Activated CD4-positive, alpha-beta T cell treated with anti-CD3 and anti-CD28 coated beads for 36 hours (primary cell): ENCODE measurements around the gene SAE1. TPM values are rescaled to one million over a fixed set of nuclear protein-coding genes. Genes with fewer than 3 reads are reported as not detected.
A peak's percentile ranks its signal among the peaks of the same experiment; 100 is the strongest.

Experiments
- ATAC-seq: fragments of 200-7000 bp; cut with Tn5 transposase; one replicate; pipeline ENCODE4 v1.10.0; 2021; ENCODE audit warnings: mild to moderate bottlenecking, moderate library complexity
- CTCF ChIA-PET: fragments of 350-600 bp; sonication (Branson Sonifier 250); formaldehyde crosslinking; loops from one replicate; lab custom pipeline; 2021; ENCODE audit warnings: antibody characterized with exemption; lab: Charles Lee
- POLR2A ChIA-PET: fragments of 350-600 bp; sonication (Branson Sonifier 250); formaldehyde crosslinking; loops from one replicate; lab custom pipeline; 2021; ENCODE audit warnings: antibody characterized with exemption, inconsistent platforms; lab: Charles Lee
- DNase-seq: peaks from one replicate; pipeline ENCODE4 v3.0.0-alpha.2; 2020
- H3K27ac Mint-ChIP-seq: one replicate; pipeline ENCODE4 v1.8.0; 2021; ENCODE audit warnings: mixed read lengths
- H3K27me3 Mint-ChIP-seq: one replicate; pipeline ENCODE4 v1.8.0; 2021; ENCODE audit warnings: mixed read lengths
- H3K36me3 Mint-ChIP-seq: one replicate; pipeline ENCODE4 v1.8.0; 2021; ENCODE audit warnings: low read depth, mixed read lengths
- H3K4me1 Mint-ChIP-seq: one replicate; pipeline ENCODE4 v1.8.0; 2021; ENCODE audit warnings: mixed read lengths
- H3K4me3 Mint-ChIP-seq: one replicate; pipeline ENCODE4 v1.8.0; 2021; ENCODE audit warnings: mild to moderate bottlenecking, moderate library complexity, mixed read lengths
- H3K9me3 Mint-ChIP-seq: one replicate; pipeline ENCODE4 v1.8.0; 2021; ENCODE audit warnings: low read depth, mixed read lengths
- intact Hi-C, 2 experiments: fragments of 100-400 bp; cut with DNase I in 1 of 2; cut with micrococcal nuclease in 1 of 2; formaldehyde crosslinking; loops; one replicate each; pipeline versions ENCODE4 v1.14.2 to v1.15.1; 2022 to 2024; cut with DNase I, micrococcal nuclease
- total RNA-seq, 2 experiments: library from RNA; stranded (reverse); gene quantifications; one replicate each; pipeline ENCODE4 v1.2.3, GENCODE V29; 2021

Gene SAE1
- total RNA-seq, 2 experiments from 2014 or later = 143 to 156 TPM

GRCh38 chr19:47228937-47229675 is 98.5 kb downstream of the SAE1 start:
- ATAC-seq (no peak), DNase-seq (peak; percentile 41)
- Mint-ChIP-seq H3K36me3 (peaks cover 6% of the 10 kb centered on the region), H3K4me3 (no peak overlapping the region), H3K27me3 (no peaks in the 10 kb centered on the region), H3K9me3 (no peaks in the 10 kb centered on the region), H3K27ac (no peak overlapping the region), H3K4me1 (peaks cover 35% of the 10 kb centered on the region)
- intact Hi-C loops = loop anchor here (5.0 kb wide), 2 partner anchors 72 to 627 kb away; partner anchors contain the start of gene CALM3 (in 1 of the 2)
- CTCF ChIA-PET = no interaction called here
- POLR2A ChIA-PET = interaction anchor here (0.6 to 1.1 kb wide), 2 partner anchors 15 to 50 kb away, joined by 3 to 5 read pairs; no protein-coding TSS in a partner anchor

DNA sequence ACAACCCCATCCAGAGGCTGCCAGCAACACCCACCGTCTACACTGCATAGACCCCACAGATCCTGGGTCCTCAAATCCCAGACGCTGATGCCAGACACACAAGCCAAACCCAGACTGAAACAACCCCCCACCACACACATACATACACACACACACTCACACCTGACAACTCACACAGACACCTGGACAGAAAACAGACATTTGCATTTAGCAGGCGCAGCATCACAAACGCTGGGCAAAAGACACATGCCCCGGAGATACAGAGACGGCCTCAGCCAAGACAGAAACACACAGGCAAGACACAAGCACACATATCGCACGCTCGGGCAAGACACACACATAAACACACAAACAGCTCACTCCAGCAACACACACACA is 99.0 kb downstream of the SAE1 start:
- H3K9me3 Mint-ChIP-seq = no peaks in the 10 kb centered on the region
- peaks cover 35% of the 10 kb centered on the region for H3K4me1 Mint-ChIP-seq
- H3K36me3 Mint-ChIP-seq = peaks cover 6% of the 10 kb centered on the region
- CTCF ChIA-PET = interaction anchor here (0.6 kb wide), 1 partner anchor 369 kb away, joined by 4 read pairs; no protein-coding TSS in a partner anchor
- intact Hi-C loops = loop anchor here (1.0 to 5.0 kb wide), 4 partner anchors 12 to 627 kb away; partner anchors contain the start of gene CALM3 (in 1 of the 2)
- POLR2A ChIA-PET = interaction anchor here (0.6 to 1.1 kb wide), 2 partner anchors 14 to 49 kb away, joined by 3 to 5 read pairs; no protein-coding TSS in a partner anchor
- H3K27me3 Mint-ChIP-seq = no peaks in the 10 kb centered on the region
- H3K27ac Mint-ChIP-seq = no peak overlapping the region
- peak; percentile 37 for DNase-seq
- no peak for ATAC-seq
- H3K4me3 Mint-ChIP-seq = no peak overlapping the region

- H3K9me3 Mint-ChIP-seq = no peaks in the 10 kb centered on the region
- peak overlapping the region; percentile 48 for H3K4me3 Mint-ChIP-seq
- ATAC-seq (no peak), DNase-seq (peak; percentile 87)
- no peaks in the 10 kb centered on the region for H3K27me3 Mint-ChIP-seq
- POLR2A ChIA-PET = interaction anchor here (0.6 to 1.1 kb wide), 2 partner anchors 14 to 49 kb away, joined by 3 to 5 read pairs; no protein-coding TSS in a partner anchor
- H3K36me3 Mint-ChIP-seq = peaks cover 5% of the 10 kb centered on the region
- peaks cover 35% of the 10 kb centered on the region for H3K4me1 Mint-ChIP-seq
- CTCF ChIA-PET = interaction anchor here (0.6 kb wide), 1 partner anchor 370 kb away, joined by 4 read pairs; no protein-coding TSS in a partner anchor
- H3K27ac Mint-ChIP-seq = no peak overlapping the region
- intact Hi-C loops = loop anchor here (1.0 kb wide), 2 partner anchors 11 to 14 kb away; no protein-coding TSS in a partner anchor
These were observed 99.7 kb downstream of the SAE1 start for GRCh38 chr19:47230054-47230920.

GRCh38 chr19:47230921-47231214 is 100.2 kb downstream of the SAE1 start, which contains the start of gene BBC3:
Gene BBC3 (minus strand): TSS chr19:47231199. CDS start chr19:47228431, 2,768 bp downstream.
- Mint-ChIP-seq H3K27me3 (no peaks in the 10 kb centered on the region), H3K4me1 (peaks cover 30% of the 10 kb centered on the region), H3K9me3 (no peaks in the 10 kb centered on the region), H3K4me3 (peak within 1 kb of the TSS; percentile 61), H3K27ac (peak within 1 kb of the TSS; percentile 71), H3K36me3 (no peaks in the 10 kb centered on the region)
- no peak for ATAC-seq
- ChIA-PET POLR2A (no interaction called here), CTCF (no interaction called here)
- intact Hi-C loops = loop anchor here (1.0 kb wide), 4 partner anchors 10 to 43 kb away; partner anchors contain the start of genes CCDC9 (in 1 of the 2) and INAFM1 (in 1 of the 2)
- no peak for DNase-seq

DNA sequence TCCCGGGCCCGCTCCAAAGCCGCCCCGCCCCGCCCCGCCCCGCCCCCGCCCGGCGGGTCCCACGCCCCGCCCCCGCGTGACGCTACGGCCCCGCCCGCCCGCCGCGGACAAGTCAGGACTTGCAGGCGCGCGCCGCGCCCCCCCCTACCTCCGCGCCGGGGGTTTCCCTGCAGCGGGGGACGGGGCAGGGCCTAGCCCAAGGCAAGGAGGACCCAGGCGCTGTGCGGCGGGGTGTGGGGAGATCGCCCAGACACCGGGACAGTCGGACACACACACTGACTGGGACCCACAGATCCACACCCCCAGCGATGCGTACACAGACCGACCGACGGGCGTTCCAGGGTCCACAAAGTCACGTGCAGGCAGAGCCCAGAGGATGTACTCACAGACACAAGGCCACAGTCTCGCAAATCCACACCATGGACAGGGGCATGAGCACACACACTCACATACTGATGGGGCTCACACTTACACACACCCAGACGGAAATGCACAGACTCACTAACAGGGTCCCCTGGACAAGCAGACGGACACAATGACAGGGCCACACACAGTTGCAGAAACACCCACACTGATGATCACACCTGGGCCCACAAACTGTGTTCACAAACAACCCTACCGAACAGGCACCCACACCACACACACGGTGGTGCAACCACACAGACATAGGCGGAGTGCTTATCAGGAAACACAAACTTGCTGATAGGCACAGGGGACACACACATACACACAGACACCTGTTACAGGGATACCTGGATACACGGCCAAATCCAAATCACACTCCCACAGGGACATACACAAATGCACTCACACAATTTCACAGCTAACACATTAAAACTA is 100.8 kb downstream of the SAE1 start:
- Mint-ChIP-seq H3K4me1 (peaks cover 30% of the 10 kb centered on the region), H3K4me3 (peak overlapping the region; percentile 61), H3K9me3 (no peaks in the 10 kb centered on the region), H3K27ac (peak overlapping the region; percentile 71), H3K36me3 (no peaks in the 10 kb centered on the region), H3K27me3 (no peaks in the 10 kb centered on the region)
- DNase-seq (peak; percentile 95), ATAC-seq (peak; percentile 63)
- ChIA-PET POLR2A (no interaction called here), CTCF (interaction anchor here (1.0 to 2.1 kb wide), 5 partner anchors 8 to 20 kb away, joined by 3 to 19 read pairs (median 4); no protein-coding TSS in a partner anchor)
- intact Hi-C loops = loop anchor here in 1 of 2 experiments (1.0 kb wide), 3 partner anchors 10 to 43 kb away; partner anchors contain the start of genes CCDC9 and INAFM1

DNA sequence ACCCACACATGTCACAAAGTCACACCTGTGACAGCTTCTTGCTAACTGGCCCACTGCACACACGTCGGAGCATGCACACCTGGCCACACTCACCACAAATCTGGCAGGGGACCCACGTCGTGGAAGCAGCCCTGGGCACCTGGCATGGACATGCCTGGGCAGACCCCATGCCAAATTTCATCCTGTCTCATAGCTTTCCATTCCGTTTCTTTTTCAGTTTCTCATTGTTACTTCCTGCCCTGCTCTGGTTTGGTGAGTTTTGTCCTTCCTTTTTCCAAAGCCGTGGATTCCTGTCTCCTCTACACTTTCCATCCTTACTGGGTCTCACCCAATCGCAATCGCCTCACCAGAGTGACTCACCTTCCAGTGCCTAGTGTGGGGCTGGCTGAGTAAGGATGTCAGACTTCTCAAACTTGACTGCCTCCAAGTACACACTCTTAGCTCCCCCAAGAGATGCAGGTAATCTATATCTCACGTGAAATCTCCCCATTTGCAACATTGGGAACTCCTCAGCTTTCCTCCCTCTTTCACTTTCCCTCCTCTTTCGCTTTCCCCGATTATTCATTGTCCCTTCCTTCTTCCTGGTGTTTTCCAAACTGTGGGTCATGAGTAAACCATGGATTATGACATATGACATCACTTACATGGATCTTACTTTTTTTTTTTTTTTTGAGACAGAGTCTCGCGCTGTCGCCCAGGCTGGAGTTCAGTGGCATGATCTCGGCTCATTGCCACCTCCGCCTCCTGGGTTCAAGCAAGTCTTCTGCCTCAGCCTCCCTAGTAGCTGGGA is 102.0 kb downstream of the SAE1 start:
- H3K27ac Mint-ChIP-seq = peak overlapping the region; percentile 76
- POLR2A ChIA-PET = interaction anchor here (0.6 to 1.3 kb wide), 2 partner anchors 8 to 11 kb away, joined by 3 to 4 read pairs; no protein-coding TSS in a partner anchor
- DNase-seq (peak; percentile 66), ATAC-seq (peak; percentile 31)
- CTCF ChIA-PET = interaction anchor here (0.6 to 2.1 kb wide), 9 partner anchors 9 to 692 kb away, joined by 3 to 19 read pairs (median 4); no protein-coding TSS in a partner anchor
- H3K4me3 Mint-ChIP-seq = peak overlapping the region; percentile 61
- intact Hi-C loops = no loop called here
- H3K36me3 Mint-ChIP-seq = no peaks in the 10 kb centered on the region
- no peaks in the 10 kb centered on the region for H3K9me3 Mint-ChIP-seq
- H3K4me1 Mint-ChIP-seq = peaks cover 22% of the 10 kb centered on the region
- no peaks in the 10 kb centered on the region for H3K27me3 Mint-ChIP-seq

- POLR2A ChIA-PET = no interaction called here
- intact Hi-C loops = no loop called here
These were observed 105.5 kb downstream of the SAE1 start for GRCh38 chr19:47236072-47236675.

GRCh38 chr19:47239152-47239551 is 108.5 kb downstream of the SAE1 start:
- H3K36me3 Mint-ChIP-seq = peaks cover 7% of the 10 kb centered on the region
- ChIA-PET POLR2A (interaction anchor here (1.0 kb wide), 1 partner anchor 13 kb away, joined by 3 read pairs; no protein-coding TSS in a partner anchor), CTCF (interaction anchor here (1.2 kb wide), 1 partner anchor 28 kb away, joined by 7 read pairs; no protein-coding TSS in a partner anchor)
- intact Hi-C loops = no loop called here
- no peaks in the 10 kb centered on the region for H3K9me3 Mint-ChIP-seq
- DNase-seq = peak; percentile 23
- peak overlapping the region; percentile 56 for H3K4me3 Mint-ChIP-seq
- H3K4me1 Mint-ChIP-seq = peaks cover 25% of the 10 kb centered on the region
- H3K27me3 Mint-ChIP-seq = peaks cover 3% of the 10 kb centered on the region
- no peak overlapping the region for H3K27ac Mint-ChIP-seq
- ATAC-seq = no peak

More at GRCh38 chr19:47236072-47236675, 105.5 kb downstream of the SAE1 start:
- ATAC-seq = no peak
- H3K27ac Mint-ChIP-seq = no peak overlapping the region
- H3K4me3 Mint-ChIP-seq = no peak overlapping the region
- no peaks in the 10 kb centered on the region for H3K9me3 Mint-ChIP-seq
- peaks cover 3% of the 10 kb centered on the region for H3K27me3 Mint-ChIP-seq
- CTCF ChIA-PET = interaction anchor here (2.0 kb wide), 1 partner anchor 26 kb away, joined by 8 read pairs; no protein-coding TSS in a partner anchor
- peaks cover 4% of the 10 kb centered on the region for H3K36me3 Mint-ChIP-seq
- no peak for DNase-seq
- H3K4me1 Mint-ChIP-seq = peaks cover 36% of the 10 kb centered on the region

GRCh38 chr19:47239610-47240296 is 109.1 kb downstream of the SAE1 start:
- H3K4me3 Mint-ChIP-seq = no peak overlapping the region
- intact Hi-C loops = loop anchor here (5.0 to 10.0 kb wide), 3 partner anchors 205 to 452 kb away; partner anchors contain the start of genes AP2S1 (in 1 of the 2) and SLC1A5 (in 1 of the 2)
- peaks cover 7% of the 10 kb centered on the region for H3K36me3 Mint-ChIP-seq
- peaks cover 3% of the 10 kb centered on the region for H3K27me3 Mint-ChIP-seq
- no peak for ATAC-seq
- DNase-seq = peak; percentile 64
- no peaks in the 10 kb centered on the region for H3K9me3 Mint-ChIP-seq
- H3K27ac Mint-ChIP-seq = no peak overlapping the region
- ChIA-PET CTCF (interaction anchor here (1.2 kb wide), 1 partner anchor 29 kb away, joined by 7 read pairs; no protein-coding TSS in a partner anchor), POLR2A (interaction anchor here (0.9 to 1.0 kb wide), 2 partner anchors 14 kb away, joined by 3 read pairs; no protein-coding TSS in a partner anchor)
- H3K4me1 Mint-ChIP-seq = peaks cover 29% of the 10 kb centered on the region
